ENCODE data around the gene MERTK.

- no peak for TF ChIP-seq EZH2 (IDR thresholded peaks at IDR 0.05; ENCODE audit: insufficient read depth, low read length)
- TF ChIP-seq CTCF (IDR thresholded peaks at IDR 0.05; ENCODE audit: insufficient read depth, low read depth, low read length) = no peak
Measured at GRCh38 chr2:111978452-111979170, 80.2 kb downstream of the MERTK start.

All from astrocyte (in vitro differentiated cells and primary cell).